OCI-LY7 (cell line): ENCODE measurements around the gene ATXN10. TPM values are rescaled to one million over a fixed set of nuclear protein-coding genes. Genes with fewer than 3 reads are reported as not detected.

Experiments
- BruUV-seq: library from RNA; stranded (reverse); fragments of 400-500 nt; replicated peaks from 2 replicates; lab custom pipeline; 2021; lab: Mats Ljungman, UMichigan
- CTCF ChIA-PET: fragments of 300-600 bp; sonication (Branson Sonifier 250); formaldehyde crosslinking; loops from one replicate; lab custom pipeline; 2022; ENCODE audit warnings: antibody characterized with exemption; ENCODE audit not compliant: unreplicated experiment; lab: Charles Lee
- POLR2A ChIA-PET: fragments of 300-600 bp; sonication (Branson Sonifier 250); formaldehyde crosslinking; loops from one replicate; lab custom pipeline; 2022; ENCODE audit warnings: antibody characterized with exemption; lab: Charles Lee
- DNase-seq: peaks from one replicate; pipeline ENCODE4 v3.0.0-alpha.2; 2015; ENCODE audit warnings: low spot score
- H2AFZ ChIP-seq: fragments of 200-600 bp; sonication (generic), shearing (Covaris generic); 2 replicates; pipeline ENCODE4 v1.6.1; 2014; ENCODE audit warnings: mild to moderate bottlenecking, antibody characterized with exemption, low read length, moderate library complexity
- H3K27ac ChIP-seq: fragments of 200-600 bp; sonication (generic); 2 replicates; pipeline ENCODE4 v1.5.1; 2014; ENCODE audit warnings: mixed run types, low read depth, mild to moderate bottlenecking, moderate library complexity, low read length, inconsistent platforms; ENCODE audit not compliant: poor library complexity, severe bottlenecking
- H3K36me3 ChIP-seq: fragments of 200-600 bp; sonication (generic); 2 replicates; pipeline ENCODE4 v1.6.1; 2014; ENCODE audit warnings: mild to moderate bottlenecking, antibody characterized with exemption, low read length, moderate library complexity, mixed read lengths; ENCODE audit not compliant: insufficient read depth
- H3K4me1 ChIP-seq: fragments of 200-600 bp; sonication (generic); 2 replicates; pipeline ENCODE4 v1.5.1; 2014; ENCODE audit warnings: mild to moderate bottlenecking, low read length; ENCODE audit not compliant: insufficient read depth, poor library complexity, severe bottlenecking
- H3K4me2 ChIP-seq: fragments of 200-600 bp; sonication (generic); 2 replicates; pipeline ENCODE4 v1.6.1; 2014; ENCODE audit warnings: mild to moderate bottlenecking, low read length
- H3K4me3 ChIP-seq: fragments of 200-600 bp; sonication (generic); 2 replicates; pipeline ENCODE4 v1.5.1; 2014; ENCODE audit warnings: mild to moderate bottlenecking, low read depth, low read length; ENCODE audit not compliant: poor library complexity, severe bottlenecking
- H3K79me2 ChIP-seq: fragments of 200-600 bp; sonication (generic); 2 replicates; pipeline ENCODE4 v1.6.1; 2016; ENCODE audit warnings: low read depth, mild to moderate bottlenecking, low read length, moderate library complexity, mixed read lengths; ENCODE audit not compliant: insufficient read depth
- H3K9me2 ChIP-seq: fragments of 200-600 bp; sonication (generic); 2 replicates; pipeline ENCODE4 v1.6.1; 2016; ENCODE audit warnings: mild to moderate bottlenecking, low read length, mixed read lengths; ENCODE audit not compliant: insufficient read depth
- H3K9me3 ChIP-seq: fragments of 200-600 bp; sonication (generic); 2 replicates; pipeline ENCODE4 v1.6.1; 2014; ENCODE audit warnings: mild to moderate bottlenecking, mixed run types, low read length, mixed read lengths
- H4K20me1 ChIP-seq: fragments of 200-600 bp; sonication (generic); 2 replicates; pipeline ENCODE4 v1.6.1; 2014; ENCODE audit warnings: mild to moderate bottlenecking, antibody characterized with exemption, low read length, moderate library complexity, mixed read lengths; ENCODE audit not compliant: insufficient read depth
- CTCF ChIP-seq: fragments of 200-600 bp; sonication (generic); conservative IDR thresholded peaks from 2 replicates; pipeline ENCODE4 v1.5.1; 2014; ENCODE audit warnings: mild to moderate bottlenecking, antibody characterized with exemption, low read length, moderate library complexity, mixed read lengths
- EZH2phosphoT487 ChIP-seq: fragments of 200-600 bp; sonication (generic); IDR thresholded peaks from 2 replicates; pipeline ENCODE4 v1.6.1; 2018; ENCODE audit warnings: low read depth, borderline replicate concordance, mild to moderate bottlenecking, mixed run types, antibody characterized with exemption, low read length, moderate library complexity, mixed read lengths
- intact Hi-C: fragments of 100-400 bp; cut with micrococcal nuclease; formaldehyde crosslinking; loops from one replicate; pipeline ENCODE4 v1.10.0; 2022; ENCODE audit not compliant: unreplicated experiment
- total RNA-seq, 2 experiments: library from RNA; depleted of rRNA in 1 of 2; stranded (reverse); fragments of >200 nt in 1 of 2; shearing (Covaris generic) in 1 of 2; gene quantifications; 2 replicates each; pipeline ENCODE4 v1.2.3, GENCODE V29; 2014 to 2022

ATXN10 gene
- total RNA-seq, 2 experiments from 2014 or later = 66.1 to 197 TPM

GRCh38 chr22:45644714-45645113 lies 26.9 kb upstream of the ATXN10 start:
- H3K27ac ChIP-seq = no peak overlapping the region
- no peaks in the 10 kb centered on the region for H3K9me2 ChIP-seq
- ChIA-PET POLR2A (no interaction called here), CTCF (no interaction called here)
- no peaks in the 10 kb centered on the region for H4K20me1 ChIP-seq
- H2AFZ ChIP-seq = no peak overlapping the region
- BruUV-seq = no TSS peak
- no peak for DNase-seq
- H3K36me3 ChIP-seq = no peaks in the 10 kb centered on the region
- TF ChIP-seq EZH2phosphoT487 (no peak), CTCF (no peak)
- H3K79me2 ChIP-seq = no peaks in the 10 kb centered on the region
- no peak overlapping the region for H3K4me2 ChIP-seq
- no peaks in the 10 kb centered on the region for H3K9me3 ChIP-seq
- intact Hi-C loops = loop anchor here (2.0 to 5.0 kb wide), 2 partner anchors 62 to 220 kb away; no protein-coding TSS in a partner anchor
- H3K4me3 ChIP-seq = no peak overlapping the region
- H3K4me1 ChIP-seq = no peaks in the 10 kb centered on the region

GRCh38 chr22:45645150-45645525 lies 26.5 kb upstream of the ATXN10 start:
- BruUV-seq = no TSS peak
- ChIA-PET POLR2A (no interaction called here), CTCF (no interaction called here)
- no peak overlapping the region for H3K27ac ChIP-seq
- no peaks in the 10 kb centered on the region for H3K4me1 ChIP-seq
- H3K79me2 ChIP-seq = no peaks in the 10 kb centered on the region
- no peaks in the 10 kb centered on the region for H3K36me3 ChIP-seq
- no peaks in the 10 kb centered on the region for H3K9me2 ChIP-seq
- intact Hi-C loops = loop anchor here (2.0 kb wide), 1 partner anchor 220 kb away; no protein-coding TSS in a partner anchor
- no peaks in the 10 kb centered on the region for H3K9me3 ChIP-seq
- no peak overlapping the region for H3K4me3 ChIP-seq
- no peak overlapping the region; the same call in 1 of the 2 replicates for H3K4me2 ChIP-seq
- no peak overlapping the region for H2AFZ ChIP-seq
- TF ChIP-seq CTCF (no peak), EZH2phosphoT487 (no peak)
- H4K20me1 ChIP-seq = no peaks in the 10 kb centered on the region
- DNase-seq = no peak

DNA sequence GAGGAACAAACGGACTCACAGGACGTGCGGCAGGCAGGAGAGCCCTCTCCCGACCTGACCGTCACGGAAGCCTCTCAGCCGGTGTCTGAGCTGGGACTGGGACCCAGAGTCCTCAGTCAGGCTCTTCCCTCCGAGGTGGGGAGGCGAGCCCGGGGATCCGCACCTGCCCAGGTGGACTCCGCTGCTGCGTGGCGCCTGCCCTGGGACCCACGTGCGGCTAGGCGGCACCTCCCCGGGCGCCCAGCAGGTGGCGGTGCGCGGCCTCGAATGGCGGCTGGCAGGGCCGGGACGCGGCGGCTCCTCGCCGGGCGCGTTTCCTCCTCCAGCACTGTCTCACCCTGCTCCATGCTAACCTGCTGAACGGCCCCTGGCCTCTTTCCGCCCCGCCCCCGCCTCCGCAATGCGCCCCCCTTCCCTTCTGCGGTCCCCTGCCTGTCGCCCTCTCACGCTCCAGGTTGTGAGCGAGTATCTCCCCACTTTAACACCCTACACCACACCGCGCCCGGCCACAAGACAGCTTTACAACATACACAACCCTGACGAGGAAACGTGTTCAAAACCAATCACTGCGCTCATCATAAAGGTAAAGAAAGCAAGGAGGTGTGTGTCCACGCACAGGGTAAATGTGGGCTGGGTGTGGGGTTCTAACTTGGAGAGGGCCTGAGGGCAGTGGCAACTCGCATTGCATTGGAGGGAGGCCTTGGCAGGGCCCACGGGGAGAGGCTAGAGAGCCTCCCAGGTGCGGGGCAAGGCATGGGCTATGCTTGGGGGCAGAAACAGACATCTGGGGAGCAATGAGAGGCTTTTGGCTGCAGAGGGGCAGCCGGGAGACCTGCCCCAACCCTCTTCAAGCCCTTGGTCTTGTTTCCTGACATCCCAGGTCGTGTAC lies 25.9 kb upstream of the ATXN10 start:
- no peak overlapping the region for H2AFZ ChIP-seq
- H3K27ac ChIP-seq = no peak overlapping the region
- H3K9me3 ChIP-seq = no peaks in the 10 kb centered on the region
- no peaks in the 10 kb centered on the region for H4K20me1 ChIP-seq
- no peaks in the 10 kb centered on the region for H3K36me3 ChIP-seq
- no peaks in the 10 kb centered on the region for H3K79me2 ChIP-seq
- TF ChIP-seq CTCF (peak; percentile 83), EZH2phosphoT487 (no peak)
- ChIA-PET CTCF (no interaction called here), POLR2A (no interaction called here)
- H3K4me3 ChIP-seq = no peak overlapping the region
- H3K9me2 ChIP-seq = no peaks in the 10 kb centered on the region
- DNase-seq = peak; percentile 57
- intact Hi-C loops = loop anchor here (1.0 to 2.0 kb wide), 2 partner anchors 186 to 219 kb away; no protein-coding TSS in a partner anchor
- peak overlapping the region; percentile 10; the same call in 1 of the 2 replicates for H3K4me2 ChIP-seq
- no TSS peak for BruUV-seq
- no peaks in the 10 kb centered on the region for H3K4me1 ChIP-seq
